Keratinocyte (primary cell): ENCODE measurements around the gene FCHSD1. TPM values are rescaled to one million over a fixed set of nuclear protein-coding genes. Genes with fewer than 3 reads are reported as not detected.
A peak's percentile ranks its signal among the peaks of the same experiment; 100 is the strongest.

Source experiments
- DNase-seq: peaks from one replicate; pipeline ENCODE4 v3.0.0-alpha.2; 2011; ENCODE audit warnings: low read depth, missing footprints, low spot score
- FAIRE-seq: peaks from 2 replicates; lab custom pipeline; 2011; peaks lifted over from hg19 to GRCh38; lab: Jason Lieb, UNC
- H2AFZ ChIP-seq: 2 replicates; pipeline ENCODE4 v1.6.0; 2012; ENCODE audit warnings: low read length, control low read depth, inconsistent platforms; ENCODE audit not compliant: control insufficient read depth
- H3K27ac ChIP-seq: 2 replicates; pipeline ENCODE4 v1.5.1; 2011; ENCODE audit warnings: low read length; ENCODE audit not compliant: control insufficient read depth, insufficient read depth
- H3K27me3 ChIP-seq: 3 replicates; pipeline ENCODE4 v1.6.0; 2011; ENCODE audit warnings: low read length; ENCODE audit not compliant: control insufficient read depth, insufficient read depth; ENCODE audit errors: extremely low read depth
- H3K36me3 ChIP-seq, 2 experiments: 2 replicates in 1 of 2; 3 replicates in 1 of 2; pipeline ENCODE4 v1.5.1; 2011; ENCODE audit warnings: low read length in 2 of 2, mild to moderate bottlenecking in 1 of 2; ENCODE audit not compliant: control insufficient read depth in 2 of 2, insufficient read depth in 2 of 2; ENCODE audit errors: extremely low read depth in 1 of 2
- H3K4me1 ChIP-seq: 3 replicates; pipeline ENCODE4 v1.5.1; 2011; ENCODE audit warnings: low read length; ENCODE audit not compliant: control insufficient read depth, insufficient read depth; ENCODE audit errors: extremely low read depth
- H3K4me2 ChIP-seq: 3 replicates; pipeline ENCODE4 v1.6.0; 2011; ENCODE audit warnings: low read depth, low read length; ENCODE audit not compliant: control insufficient read depth, insufficient read depth; ENCODE audit errors: extremely low read depth
- H3K4me3 ChIP-seq, 3 experiments: fragments of 200-600 bp in 1 of 3; sonication (generic) in 1 of 3; 2 replicates in 2 of 3; 3 replicates in 1 of 3; pipeline ENCODE4 v1.5.1; 2011 to 2016; ENCODE audit warnings: low read length in 3 of 3, mild to moderate bottlenecking in 3 of 3, control low read depth in 2 of 3, inconsistent platforms in 1 of 3, low read depth in 1 of 3, mixed read lengths in 1 of 3, mixed run types in 1 of 3, moderate library complexity in 1 of 3; ENCODE audit not compliant: control insufficient read depth in 2 of 3, insufficient read depth in 2 of 3; ENCODE audit errors: extremely low read depth in 1 of 3
- H3K79me2 ChIP-seq: 2 replicates; pipeline ENCODE4 v1.6.0; 2012; ENCODE audit warnings: low read length; ENCODE audit not compliant: control insufficient read depth, insufficient read depth
- H3K9ac ChIP-seq: 3 replicates; pipeline ENCODE4 v1.6.0; 2011; ENCODE audit warnings: low read length; ENCODE audit not compliant: control insufficient read depth, insufficient read depth; ENCODE audit errors: extremely low read depth
- H3K9me1 ChIP-seq: 3 replicates; pipeline ENCODE4 v1.6.0; 2011; ENCODE audit warnings: low read length; ENCODE audit not compliant: control insufficient read depth, insufficient read depth; ENCODE audit errors: extremely low read depth
- H3K9me3 ChIP-seq: 2 replicates; pipeline ENCODE4 v1.5.1; 2012; ENCODE audit warnings: low read depth, low read length; ENCODE audit not compliant: control insufficient read depth
- H4K20me1 ChIP-seq: 3 replicates; pipeline ENCODE4 v1.6.0; 2011; ENCODE audit warnings: low read length; ENCODE audit not compliant: control insufficient read depth, insufficient read depth; ENCODE audit errors: extremely low read depth
- CTCF ChIP-seq, 3 experiments: IDR thresholded peaks in 1 of 3; conservative IDR thresholded peaks in 1 of 3; optimal IDR thresholded peaks in 1 of 3; 2 replicates in 2 of 3; 3 replicates in 1 of 3; pipeline versions ENCODE3 to v1.5.1; 2011; ENCODE audit warnings: low read length in 3 of 3, mild to moderate bottlenecking in 3 of 3, moderate library complexity in 2 of 3, control low read depth in 1 of 3, inconsistent platforms in 1 of 3; ENCODE audit not compliant: insufficient read depth in 2 of 3; ENCODE audit errors: extremely low read depth in 1 of 3
- EZH2 ChIP-seq: IDR thresholded peaks from one replicate; pipeline ENCODE4 v1.6.1; 2012; ENCODE audit warnings: inconsistent platforms, mild to moderate bottlenecking, low read length, moderate library complexity
- dilution Hi-C: fragments of 300-500 bp; cut with MboI; formaldehyde crosslinking; loops from one replicate; pipeline ENCODE4 v1.7.0; 2020; ENCODE audit warnings: low sequenced_read_pairs; ENCODE audit not compliant: extremely low pct_ligation_motif_present
- polyA plus RNA-seq, 5 experiments: library from polyadenylated mRNA; depleted of rRNA in 3 of 5; stranded (reverse) in 3 of 5; stranded (forward) in 1 of 5; unstranded in 1 of 5; fragments of >200 nt; gene quantifications; 1 replicate in 1 of 5; 2 replicates in 3 of 5; 3 replicates in 1 of 5; pipeline versions ENCODE4 v1.2.1 to v1.2.3, GENCODE V29; 2011 to 2012; ENCODE audit warnings: missing spikeins in 2 of 5, low read depth in 1 of 5, low replicate concordance in 1 of 5

The FCHSD1 gene
- polyA plus RNA-seq, 1 donor (not counting 4 experiments of a cell fraction or from before 2014, with no cell fraction given) = 13.5 TPM

- no peaks in the 10 kb centered on the region for H3K9me3 ChIP-seq
- H3K79me2 ChIP-seq = no peaks in the 10 kb centered on the region
- no peak overlapping the region for H3K4me3 ChIP-seq
- no peaks in the 10 kb centered on the region for H3K36me3 ChIP-seq
- no peaks in the 10 kb centered on the region for H3K9me1 ChIP-seq
- H3K4me1 ChIP-seq = peaks cover 8% of the 10 kb centered on the region
- no peak overlapping the region for H3K4me2 ChIP-seq
- H3K27me3 ChIP-seq = no peaks in the 10 kb centered on the region
- FAIRE-seq (no peak), DNase-seq (no peak)
- dilution Hi-C loops = no loop called here
- no peaks in the 10 kb centered on the region for H4K20me1 ChIP-seq
- H3K27ac ChIP-seq = no peak overlapping the region
- TF ChIP-seq CTCF (optimal IDR thresholded peaks at IDR 0.05 in 1 of 3, IDR thresholded peaks at IDR 0.05 in 1 of 3, conservative IDR thresholded peaks at IDR 0.05 in 1 of 3; ENCODE audit: extremely low read depth in 1 of 3, insufficient read depth in 2 of 3, low read length in 3 of 3) (no peak), EZH2 (no peak)
- no peak overlapping the region for H2AFZ ChIP-seq
- no peak overlapping the region for H3K9ac ChIP-seq
Measured at GRCh38 chr5:141672071-141672840, 21.0 kb upstream of the FCHSD1 start.

GRCh38 chr5:141669520-141669919 is 18.3 kb upstream of the FCHSD1 start:
- H3K9ac ChIP-seq = no peak overlapping the region
- H4K20me1 ChIP-seq = no peaks in the 10 kb centered on the region
- H3K4me1 ChIP-seq = peaks cover 8% of the 10 kb centered on the region
- H2AFZ ChIP-seq = no peak overlapping the region
- H3K27ac ChIP-seq = no peak overlapping the region
- H3K9me3 ChIP-seq = no peaks in the 10 kb centered on the region
- H3K27me3 ChIP-seq = no peaks in the 10 kb centered on the region
- DNase-seq (no peak), FAIRE-seq (no peak)
- H3K9me1 ChIP-seq = no peaks in the 10 kb centered on the region
- no peak overlapping the region for H3K4me3 ChIP-seq
- TF ChIP-seq EZH2 (no peak), CTCF (optimal IDR thresholded peaks at IDR 0.05 in 1 of 3, IDR thresholded peaks at IDR 0.05 in 1 of 3, conservative IDR thresholded peaks at IDR 0.05 in 1 of 3; ENCODE audit: extremely low read depth in 1 of 3, insufficient read depth in 2 of 3, low read length in 3 of 3) (peak; percentile 4 to 34 (median 9))
- no peaks in the 10 kb centered on the region for H3K79me2 ChIP-seq
- dilution Hi-C loops = no loop called here
- no peaks in the 10 kb centered on the region for H3K36me3 ChIP-seq
- H3K4me2 ChIP-seq = no peak overlapping the region
